HAP-1 (cell line): Measurements from ENCODE around the gene PTPRD.
A peak's percentile ranks its signal among the peaks of the same experiment; 100 is the strongest.

Source experiments
- DNase-seq, 2 experiments: peaks; one replicate each; pipeline ENCODE4 v3.0.0-alpha.2; 2016 to 2020; ENCODE audit warnings: low spot score in 2 of 2
- H3K27me3 ChIP-seq: fragments of 250-450 bp; sonication (Bioruptor Pico); 2 replicates; pipeline ENCODE4 v1.5.1; 2020; ENCODE audit warnings: low read depth, mild to moderate bottlenecking, moderate library complexity
- H3K36me3 ChIP-seq: fragments of 250-450 bp; sonication (Bioruptor Pico); replicated peaks from 2 replicates; pipeline ENCODE4 v1.5.1; 2020; ENCODE audit warnings: mild to moderate bottlenecking
- H3K4me1 ChIP-seq: fragments of 250-450 bp; sonication (Bioruptor Pico); 2 replicates; pipeline ENCODE4 v1.5.1; 2020; ENCODE audit warnings: mild to moderate bottlenecking
- H3K4me3 ChIP-seq: fragments of 250-450 bp; sonication (Bioruptor Pico); 2 replicates; pipeline ENCODE4 v1.5.1; 2020; ENCODE audit warnings: mild to moderate bottlenecking, moderate library complexity
- H3K9me3 ChIP-seq: fragments of 250-450 bp; sonication (Bioruptor Pico); 2 replicates; pipeline ENCODE4 v1.5.1; 2020; ENCODE audit warnings: mild to moderate bottlenecking, moderate library complexity
- in situ Hi-C: fragments of 300-500 bp; cut with MboI; formaldehyde crosslinking; loops from 3 replicates; pipeline ENCODE4 v1.14.3; 2020; ENCODE audit warnings: low sequenced_read_pairs, inconsistent platforms, mixed read lengths

PTPRD gene

DNA sequence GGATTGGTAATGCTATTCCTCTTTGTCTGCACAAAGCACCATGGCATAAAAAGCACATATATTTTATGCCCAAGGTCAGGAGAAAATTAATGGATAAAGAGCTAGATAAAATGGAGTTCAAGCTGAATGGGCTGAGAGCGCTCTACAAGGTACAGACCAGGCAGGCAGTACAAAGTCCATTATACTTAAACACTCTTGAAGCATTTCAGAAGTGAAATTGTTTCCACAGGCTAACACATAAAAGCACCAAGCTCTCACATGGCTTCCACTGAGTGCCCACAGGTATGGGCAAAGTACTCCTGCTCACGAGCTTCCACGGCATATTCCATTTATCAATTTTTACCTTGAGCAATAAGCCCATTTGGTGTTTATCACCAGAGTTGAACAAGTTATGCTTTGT lies 2042.0 kb downstream of the PTPRD start:
- in situ Hi-C loops = no loop called here

DNA sequence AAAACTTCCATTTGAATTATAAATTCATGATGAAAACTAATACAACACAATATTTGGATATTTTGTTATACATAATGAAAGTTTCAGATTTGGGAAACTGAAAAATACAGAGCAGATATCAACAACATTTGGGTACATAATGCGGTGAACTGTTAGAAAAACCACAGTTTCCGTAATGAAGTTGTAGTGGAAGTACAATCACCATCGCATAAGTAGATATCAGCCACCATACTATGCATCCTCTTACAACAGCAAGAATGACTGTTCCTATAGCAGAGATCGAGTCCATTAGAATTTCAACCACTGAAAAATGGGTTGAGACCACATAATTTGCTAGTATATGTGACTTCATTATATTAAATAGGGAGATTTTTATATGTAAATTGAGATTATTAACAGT lies 2043.0 kb downstream of the PTPRD start:
- Histone ChIP-seq H3K9me3 (no peaks in the 10 kb centered on the region), H3K36me3 (no peaks in the 10 kb centered on the region), H3K4me1 (no peaks in the 10 kb centered on the region), H3K27me3 (no peaks in the 10 kb centered on the region), H3K4me3 (no peak overlapping the region)
- in situ Hi-C loops = no loop called here
- DNase-seq = no peak

More for the DNA sequence above, 2042.0 kb downstream of the PTPRD start:
- H3K4me3 ChIP-seq = no peak overlapping the region
- no peak for DNase-seq
- H3K4me1 ChIP-seq = peaks cover 8% of the 10 kb centered on the region; the same call in 1 of the 2 replicates
- no peaks in the 10 kb centered on the region for H3K27me3 ChIP-seq
- no peaks in the 10 kb centered on the region for H3K9me3 ChIP-seq
- H3K36me3 ChIP-seq = no peaks in the 10 kb centered on the region

DNA sequence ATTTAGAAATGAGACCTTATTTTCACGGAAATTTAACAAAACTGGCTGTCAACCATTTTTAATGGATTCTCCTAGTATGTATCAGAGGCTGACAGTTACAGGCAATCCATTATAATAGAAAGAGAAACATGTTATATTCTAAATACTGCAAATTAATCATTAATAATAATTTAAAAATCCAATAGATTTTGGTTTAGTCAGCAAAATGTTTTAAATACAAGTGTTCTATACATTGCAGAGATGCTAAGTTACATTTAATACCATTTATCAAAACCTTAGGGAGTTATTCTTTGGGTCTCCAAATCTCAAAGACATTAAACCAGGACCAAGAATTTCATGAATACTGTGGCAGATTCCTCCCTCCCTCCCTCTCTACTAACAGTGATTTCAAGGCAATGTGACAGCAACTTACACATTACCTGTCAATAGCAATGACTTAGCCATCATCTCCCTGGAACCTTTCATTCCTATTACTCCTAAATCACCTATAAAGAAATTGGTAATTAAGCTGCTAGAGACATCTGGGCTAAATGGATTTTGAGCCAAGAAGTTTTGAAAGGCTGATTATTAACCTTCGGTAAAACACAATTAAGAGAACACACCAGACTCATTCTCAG lies 2044.7 kb downstream of the PTPRD start:
- H3K9me3 ChIP-seq = no peaks in the 10 kb centered on the region
- no peak overlapping the region for H3K4me3 ChIP-seq
- in situ Hi-C loops = no loop called here
- H3K4me1 ChIP-seq = no peaks in the 10 kb centered on the region
- H3K27me3 ChIP-seq = no peaks in the 10 kb centered on the region
- no peak for DNase-seq
- H3K36me3 ChIP-seq = no peaks in the 10 kb centered on the region

DNA sequence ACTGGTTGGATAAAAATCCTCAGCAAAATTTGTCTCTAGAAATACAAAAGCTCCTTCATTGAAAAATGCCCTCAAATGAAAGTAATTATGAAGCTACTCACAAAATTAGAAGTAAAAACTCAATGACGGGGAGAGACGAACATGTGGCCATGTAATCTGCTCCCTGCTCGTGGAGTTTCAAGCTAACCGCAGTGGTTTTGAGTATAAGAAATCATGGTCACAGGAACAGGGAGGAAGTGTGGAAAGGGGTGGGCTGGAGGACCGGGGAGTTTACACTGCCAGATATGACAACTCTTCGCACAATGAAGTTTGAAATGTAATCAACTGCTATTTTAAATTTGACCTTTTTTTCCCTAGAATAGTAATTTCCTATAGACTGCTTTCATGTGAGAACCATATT lies 2047.8 kb downstream of the PTPRD start:
- in situ Hi-C loops = no loop called here
- H3K27me3 ChIP-seq = no peaks in the 10 kb centered on the region

DNA sequence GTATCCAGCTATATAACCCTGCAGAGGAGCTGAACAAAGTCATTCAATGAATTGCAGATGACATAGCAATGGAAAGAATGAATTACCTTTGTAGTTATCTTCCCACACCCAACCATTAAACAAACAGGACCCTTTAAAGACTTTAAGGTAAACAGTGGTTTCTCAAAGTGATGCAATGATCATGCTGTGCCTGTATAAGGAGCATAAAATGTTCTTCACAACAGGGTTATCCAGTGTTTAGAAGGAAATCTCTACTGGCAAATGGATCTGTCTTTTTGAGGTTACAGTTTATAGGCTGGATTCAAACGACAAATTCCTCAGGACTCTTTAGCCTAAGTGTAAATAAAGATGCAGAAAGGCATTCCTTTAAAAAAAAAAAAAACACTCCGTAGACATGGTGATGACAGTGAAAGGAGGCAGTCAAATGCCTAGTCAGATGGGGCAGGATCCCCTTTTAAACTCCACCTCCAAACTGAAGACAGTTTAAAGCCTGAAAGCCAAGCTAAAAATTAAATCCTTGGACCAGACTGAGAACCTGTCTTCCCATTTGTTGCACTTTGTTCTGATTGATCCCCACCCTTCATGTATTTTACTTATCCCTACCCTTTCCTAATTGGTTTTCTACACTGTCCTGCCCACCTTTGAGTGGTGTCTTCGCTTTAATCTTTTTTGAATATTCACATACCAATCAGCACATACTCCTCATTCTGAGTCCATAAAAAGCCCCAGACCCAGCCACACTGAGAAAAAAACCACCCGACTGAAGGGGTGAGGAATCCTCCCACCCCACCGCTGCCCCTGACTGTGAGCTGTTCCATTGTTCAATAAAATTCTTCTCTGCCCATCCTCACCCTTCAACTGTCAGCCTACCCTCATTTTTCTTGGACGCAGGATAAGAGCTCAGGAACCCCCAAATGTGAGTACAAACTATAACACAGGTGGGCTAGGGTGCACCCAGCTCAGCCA lies 2052.0 kb downstream of the PTPRD start:
- Histone ChIP-seq H3K27me3 (no peaks in the 10 kb centered on the region), H3K9me3 (no peaks in the 10 kb centered on the region), H3K4me3 (no peak overlapping the region), H3K4me1 (peaks cover 6% of the 10 kb centered on the region), H3K36me3 (no peaks in the 10 kb centered on the region)
- in situ Hi-C loops = no loop called here
- peak in 1 of 2 experiments; percentile 24 for DNase-seq

More for the DNA sequence above, 2047.8 kb downstream of the PTPRD start:
- DNase-seq = no peak
- H3K4me3 ChIP-seq = no peak overlapping the region
- peaks cover 6% of the 10 kb centered on the region for H3K4me1 ChIP-seq
- H3K9me3 ChIP-seq = no peaks in the 10 kb centered on the region
- no peaks in the 10 kb centered on the region for H3K36me3 ChIP-seq

DNA sequence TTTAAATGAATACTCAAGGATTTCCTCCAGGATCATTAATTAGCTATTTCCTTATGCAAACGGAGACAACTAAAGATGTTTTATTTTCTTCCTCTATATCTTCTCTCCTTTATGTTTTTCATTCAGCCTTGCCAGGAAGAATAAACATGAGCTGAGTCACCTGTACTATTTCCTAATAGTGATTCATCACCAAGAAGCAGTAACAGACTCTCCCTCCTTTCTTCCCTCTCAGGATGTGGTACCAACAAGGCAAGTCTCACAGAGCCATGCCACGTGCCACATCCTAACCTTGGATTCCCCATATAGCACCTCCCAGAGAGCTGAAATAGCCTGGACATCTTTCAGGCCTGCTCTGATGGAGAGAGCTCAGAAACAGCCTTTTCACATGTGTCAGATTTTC lies 2054.6 kb downstream of the PTPRD start:
- in situ Hi-C loops = no loop called here
- no peaks in the 10 kb centered on the region for H3K9me3 ChIP-seq
- peaks cover 6% of the 10 kb centered on the region for H3K4me1 ChIP-seq
- no peak overlapping the region for H3K4me3 ChIP-seq
- H3K36me3 ChIP-seq = no peaks in the 10 kb centered on the region
- no peaks in the 10 kb centered on the region for H3K27me3 ChIP-seq
- DNase-seq = no peak

DNA sequence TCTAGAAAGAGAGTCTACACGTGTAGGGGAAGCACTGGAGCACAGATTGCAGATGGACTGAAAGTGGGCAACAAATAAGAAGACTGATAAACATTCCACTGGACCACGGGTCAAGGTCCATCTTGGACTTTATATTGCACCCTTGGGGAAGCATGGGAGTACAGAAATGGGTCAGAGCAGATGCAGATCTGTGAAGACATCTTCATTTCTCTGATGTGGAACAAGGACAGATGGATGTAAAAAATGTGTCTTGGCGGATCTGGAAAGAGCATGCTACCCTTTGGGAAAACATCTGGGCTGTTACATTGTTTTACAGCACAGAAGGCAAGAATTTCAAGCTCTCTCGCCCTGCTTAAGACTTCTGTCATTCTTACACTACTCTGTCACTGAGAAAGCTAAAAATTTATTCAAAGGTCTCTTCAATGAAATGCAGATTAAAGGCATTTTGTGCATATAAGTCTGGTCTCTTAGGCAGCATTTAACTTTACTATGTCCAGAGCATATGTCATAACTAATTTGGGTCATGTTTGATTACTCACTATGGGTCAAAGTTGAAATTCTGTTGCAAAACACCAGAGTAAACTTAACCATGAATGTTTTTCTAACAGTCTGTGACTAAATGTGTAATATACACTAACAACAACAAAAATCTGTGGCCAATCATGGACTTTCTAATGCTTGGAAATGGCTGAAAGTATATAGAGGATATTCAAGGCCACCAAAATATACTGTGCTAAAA lies 2056.9 kb downstream of the PTPRD start:
- H3K9me3 ChIP-seq = no peaks in the 10 kb centered on the region
- H3K4me1 ChIP-seq = peaks cover 6% of the 10 kb centered on the region
- H3K4me3 ChIP-seq = no peak overlapping the region
- H3K36me3 ChIP-seq = no peaks in the 10 kb centered on the region
- DNase-seq = no peak
- in situ Hi-C loops = no loop called here
- H3K27me3 ChIP-seq = no peaks in the 10 kb centered on the region

DNA sequence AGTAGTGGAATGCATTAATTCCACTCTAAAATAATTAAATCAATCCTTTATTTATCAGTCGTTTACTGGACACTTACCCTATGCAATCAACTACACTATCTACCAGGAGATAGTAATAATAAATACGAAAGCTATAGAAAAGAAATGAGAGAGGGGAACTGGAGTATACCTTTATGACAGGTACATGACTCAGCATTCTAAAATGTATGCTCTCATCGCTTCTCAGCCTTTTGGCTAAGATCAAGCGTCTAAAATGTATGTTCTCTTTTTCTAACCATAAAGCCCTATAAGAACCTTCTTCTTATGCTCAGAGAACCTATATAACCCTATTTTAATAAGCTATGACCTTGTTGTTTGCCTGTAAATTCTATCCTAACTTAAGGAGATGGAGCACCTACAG lies 2059.4 kb downstream of the PTPRD start:
- Histone ChIP-seq H3K27me3 (no peaks in the 10 kb centered on the region), H3K9me3 (no peaks in the 10 kb centered on the region), H3K4me1 (no peaks in the 10 kb centered on the region), H3K36me3 (no peaks in the 10 kb centered on the region), H3K4me3 (no peak overlapping the region)
- in situ Hi-C loops = no loop called here
- DNase-seq = no peak

DNA sequence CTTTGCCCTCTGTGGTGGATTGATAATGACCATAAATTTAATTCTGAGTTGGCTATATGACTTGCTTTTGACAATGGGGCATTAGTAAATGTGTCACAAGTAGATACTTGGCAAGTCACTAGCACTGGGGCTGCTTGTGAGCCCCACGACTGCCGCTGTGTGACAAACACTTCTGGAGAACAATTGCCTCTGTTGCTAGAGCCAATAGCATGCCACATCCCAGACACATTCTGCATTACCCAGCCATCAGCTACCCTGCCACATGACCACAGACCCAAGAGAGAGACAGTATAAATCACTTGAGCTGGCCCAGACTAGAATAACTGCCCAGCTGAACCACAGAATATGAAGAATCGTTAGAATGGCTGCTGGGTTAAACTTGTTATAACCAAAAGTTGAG lies 2060.1 kb downstream of the PTPRD start:
- H3K27me3 ChIP-seq = no peaks in the 10 kb centered on the region
- in situ Hi-C loops = no loop called here
- H3K36me3 ChIP-seq = no peaks in the 10 kb centered on the region
- no peaks in the 10 kb centered on the region for H3K9me3 ChIP-seq
- H3K4me1 ChIP-seq = no peaks in the 10 kb centered on the region
- H3K4me3 ChIP-seq = no peak overlapping the region
- DNase-seq = no peak

DNA sequence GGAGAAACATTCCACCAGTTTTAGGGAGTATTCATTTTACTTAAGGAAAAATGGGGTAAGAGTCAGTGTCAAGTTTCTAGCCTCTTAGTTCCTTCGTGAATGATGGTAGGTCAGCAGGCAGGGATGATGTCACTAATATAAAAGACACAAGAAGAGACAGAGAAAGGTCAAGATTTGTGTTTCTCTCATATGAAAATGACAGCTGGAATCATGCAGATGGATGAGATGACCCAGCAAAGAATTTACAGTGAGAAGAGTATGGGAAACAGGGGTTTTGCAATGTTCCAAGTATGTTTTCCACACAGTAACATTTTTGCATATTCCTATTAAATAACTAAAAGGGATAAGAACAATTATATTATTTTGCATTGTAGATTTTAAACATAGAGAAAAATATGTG lies 2063.6 kb downstream of the PTPRD start:
- in situ Hi-C loops = no loop called here
- no peaks in the 10 kb centered on the region for H3K9me3 ChIP-seq
- no peak overlapping the region for H3K4me3 ChIP-seq
- no peaks in the 10 kb centered on the region for H3K36me3 ChIP-seq
- DNase-seq = no peak
- H3K27me3 ChIP-seq = no peaks in the 10 kb centered on the region
- peaks cover 2% of the 10 kb centered on the region; the same call in 1 of the 2 replicates for H3K4me1 ChIP-seq

DNA sequence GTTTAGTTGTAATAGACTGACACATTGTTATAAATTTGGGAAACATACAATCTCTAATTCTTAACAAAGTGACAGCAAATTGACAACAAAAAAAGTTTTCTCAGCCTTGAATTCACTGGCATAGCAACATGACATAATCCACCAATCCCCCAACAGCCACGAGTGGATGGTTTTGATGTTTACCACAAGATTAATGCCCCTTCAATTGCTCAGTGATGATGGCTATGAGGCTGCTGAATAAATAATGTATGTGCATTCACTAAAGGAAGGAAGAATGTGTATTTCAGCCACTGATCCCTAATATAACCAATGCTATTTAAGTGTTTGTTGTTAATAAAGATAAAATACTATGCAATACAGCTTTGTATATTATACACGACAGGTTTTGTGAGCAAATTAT lies 2069.6 kb downstream of the PTPRD start:
- Histone ChIP-seq H3K36me3 (no peaks in the 10 kb centered on the region), H3K4me1 (peaks cover 2% of the 10 kb centered on the region; the same call in 1 of the 2 replicates), H3K4me3 (no peak overlapping the region), H3K9me3 (no peaks in the 10 kb centered on the region), H3K27me3 (no peaks in the 10 kb centered on the region)
- no peak for DNase-seq
- in situ Hi-C loops = no loop called here

DNA sequence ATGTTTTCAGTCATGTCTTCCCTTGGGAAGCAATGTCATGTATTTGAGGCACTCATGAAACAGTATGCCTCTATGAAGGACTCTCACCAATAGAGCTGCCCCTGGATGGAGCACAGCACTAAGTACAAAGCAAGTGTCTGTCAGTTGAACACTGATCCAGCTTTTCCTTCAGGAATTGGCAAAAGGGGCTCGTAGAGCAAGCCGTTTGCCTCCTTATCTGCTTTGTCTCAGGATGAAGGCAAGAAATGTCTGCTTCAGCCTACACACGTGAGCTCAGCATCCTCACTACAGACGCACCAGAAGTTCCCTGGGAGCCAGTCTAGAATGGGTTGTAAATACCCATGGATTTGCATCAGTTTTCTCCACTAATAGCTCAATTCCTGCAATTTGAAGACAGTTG lies 2070.3 kb downstream of the PTPRD start:
- H3K4me3 ChIP-seq = no peak overlapping the region
- H3K36me3 ChIP-seq = no peaks in the 10 kb centered on the region
- no peaks in the 10 kb centered on the region for H3K27me3 ChIP-seq
- no peaks in the 10 kb centered on the region for H3K9me3 ChIP-seq
- in situ Hi-C loops = no loop called here
- no peak for DNase-seq
- peaks cover 7% of the 10 kb centered on the region for H3K4me1 ChIP-seq

DNA sequence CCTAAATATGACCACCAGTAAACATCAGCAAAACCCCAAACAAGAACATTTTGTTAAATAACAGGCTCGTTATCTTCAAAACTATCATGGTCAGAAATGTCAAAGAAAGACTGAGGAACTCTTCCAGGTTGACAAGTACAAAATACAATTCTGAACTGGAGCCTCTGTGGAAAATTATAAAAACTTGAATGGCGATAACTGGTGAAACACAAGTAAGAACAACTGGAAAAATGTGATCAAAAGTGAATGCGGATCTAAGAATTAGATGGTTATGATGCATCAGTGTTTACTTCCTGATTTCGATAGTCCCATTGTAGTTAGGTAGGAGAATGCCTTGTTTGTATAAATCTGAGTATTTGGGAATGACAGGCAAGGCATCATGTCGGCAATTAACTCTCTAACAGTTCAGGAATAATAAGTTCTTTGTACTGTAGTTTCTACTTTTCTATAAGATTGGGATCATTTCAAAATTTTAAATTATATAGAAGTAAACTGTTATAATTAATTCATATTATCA lies 2073.1 kb downstream of the PTPRD start:
- DNase-seq = no peak
- in situ Hi-C loops = no loop called here
- Histone ChIP-seq H3K4me1 (peaks cover 25% of the 10 kb centered on the region), H3K27me3 (no peaks in the 10 kb centered on the region), H3K4me3 (no peak overlapping the region), H3K36me3 (no peaks in the 10 kb centered on the region), H3K9me3 (no peaks in the 10 kb centered on the region)
